ENCODE measurements around the gene MORF4L1. TPM values are rescaled to one million over a fixed set of nuclear protein-coding genes. Genes with fewer than 3 reads are reported as not detected.
A peak's percentile ranks its signal among the peaks of the same experiment; 100 is the strongest.

The MORF4L1 gene
- total and polyA plus RNA-seq, 2 experiments from 2014 or later, result 520 to 571 TPM

DNA sequence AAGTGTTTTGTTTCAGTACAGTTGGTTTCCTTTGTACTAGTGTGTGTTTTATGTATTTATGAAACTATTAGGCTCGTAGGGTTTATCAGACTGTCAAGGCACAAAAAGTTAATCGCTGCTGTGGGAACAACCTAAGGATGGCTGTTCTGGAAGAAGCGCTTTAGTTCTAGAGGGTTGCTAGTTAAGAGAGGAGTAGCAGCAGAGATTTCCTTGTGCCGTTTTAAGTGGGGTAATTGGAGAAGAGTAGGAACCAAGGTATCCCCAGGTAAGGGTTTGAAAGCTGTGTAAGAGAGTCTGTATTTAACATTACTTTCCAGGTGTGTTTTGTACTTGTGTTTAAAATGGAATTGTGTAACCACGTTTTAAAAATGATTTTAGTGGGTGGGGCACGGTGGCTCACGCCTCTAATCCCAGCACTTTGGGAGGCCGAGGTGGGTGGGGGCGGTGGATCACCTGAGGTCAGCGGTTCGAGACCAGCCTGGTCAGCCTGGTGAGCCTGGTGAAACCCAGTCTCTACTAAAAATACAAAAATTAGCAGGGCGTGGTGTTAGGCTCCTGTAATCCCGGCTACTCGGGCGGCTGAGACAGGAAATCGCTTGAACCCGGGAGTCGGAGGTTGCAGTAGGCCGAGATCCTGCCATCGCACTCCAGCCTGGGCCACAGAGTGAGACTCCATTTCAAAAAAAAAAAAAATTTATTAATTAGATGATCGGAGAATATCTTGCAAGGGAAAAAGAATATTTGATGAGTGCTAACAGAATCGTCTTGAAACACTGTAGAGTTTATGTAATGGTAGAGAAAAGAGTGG, 2.6 kb downstream of the MORF4L1 start:
- Histone ChIP-seq H3F3A (replicated peaks; ENCODE audit: low read depth) (peaks cover 3% of the 10 kb centered on the region; the same call in 1 of the 2 replicates), H3K4me1 (ENCODE audit: insufficient read depth) (peaks cover 46% of the 10 kb centered on the region), H2AFZ (no peak overlapping the region), H3K79me2 (replicated peaks; ENCODE audit: insufficient read depth) (peaks cover 73% of the 10 kb centered on the region), H3K9me2 (ENCODE audit: insufficient read depth) (no peaks in the 10 kb centered on the region), H3K27me3 (ENCODE audit: insufficient read depth) (no peaks in the 10 kb centered on the region), H3K4me2 (peak overlapping the region; percentile 80), H4K20me1 (replicated peaks; ENCODE audit: insufficient read depth) (peaks cover 57% of the 10 kb centered on the region), H3K27ac (ENCODE audit: low read depth) (peak overlapping the region; percentile 2; the same call in 1 of the 2 replicates), H3K36me3 (ENCODE audit: insufficient read depth) (peaks cover 1% of the 10 kb centered on the region; the same call in 1 of the 2 replicates), H3K4me3 (peak overlapping the region; percentile 68)
- Mint-ChIP-seq H3K27ac (peak overlapping the region; percentile 100; the same call in 1 of the 2 replicates), H3K4me1 (peaks cover 46% of the 10 kb centered on the region), H3K9me3 (no peaks in the 10 kb centered on the region), H3K36me3 (ENCODE audit: low read depth) (peaks cover 29% of the 10 kb centered on the region), H3K27me3 (ENCODE audit: insufficient read depth, low read depth, poor library complexity) (peaks cover 22% of the 10 kb centered on the region), H3K4me3 (peak overlapping the region; percentile 96)
- DNase-seq (ENCODE audit: low spot score) (no peak), ATAC-seq (no peak)
- TF ChIP-seq CREB1 (CRISPR knock-in tag; IDR thresholded peaks at IDR 0.05; ENCODE audit: low read depth) (no peak), JUNB (IDR thresholded peaks at IDR 0.05; ENCODE audit: unreplicated experiment) (no peak), ZNF331 (CRISPR knock-in tag; IDR thresholded peaks at IDR 0.05; ENCODE audit: low read depth) (no peak), EZH2 (IDR thresholded peaks at IDR 0.05; ENCODE audit: low read depth, unreplicated experiment) (no peak), ZNF114 (CRISPR knock-in tag; IDR thresholded peaks at IDR 0.05) (no peak), POLR2AphosphoS5 (IDR thresholded peaks at IDR 0.05; ENCODE audit: low read depth) (no peak), NANOG (IDR thresholded peaks at IDR 0.05; ENCODE audit: borderline replicate concordance) (no peak), STAT1 (IDR thresholded peaks at IDR 0.05; ENCODE audit: unreplicated experiment) (no peak), REST (IDR thresholded peaks at IDR 0.05; ENCODE audit: unreplicated experiment) (no peak), EZH2phosphoT487 (IDR thresholded peaks at IDR 0.05; ENCODE audit: unreplicated experiment) (no peak)
- TF ChIP-seq, protein P1, sequence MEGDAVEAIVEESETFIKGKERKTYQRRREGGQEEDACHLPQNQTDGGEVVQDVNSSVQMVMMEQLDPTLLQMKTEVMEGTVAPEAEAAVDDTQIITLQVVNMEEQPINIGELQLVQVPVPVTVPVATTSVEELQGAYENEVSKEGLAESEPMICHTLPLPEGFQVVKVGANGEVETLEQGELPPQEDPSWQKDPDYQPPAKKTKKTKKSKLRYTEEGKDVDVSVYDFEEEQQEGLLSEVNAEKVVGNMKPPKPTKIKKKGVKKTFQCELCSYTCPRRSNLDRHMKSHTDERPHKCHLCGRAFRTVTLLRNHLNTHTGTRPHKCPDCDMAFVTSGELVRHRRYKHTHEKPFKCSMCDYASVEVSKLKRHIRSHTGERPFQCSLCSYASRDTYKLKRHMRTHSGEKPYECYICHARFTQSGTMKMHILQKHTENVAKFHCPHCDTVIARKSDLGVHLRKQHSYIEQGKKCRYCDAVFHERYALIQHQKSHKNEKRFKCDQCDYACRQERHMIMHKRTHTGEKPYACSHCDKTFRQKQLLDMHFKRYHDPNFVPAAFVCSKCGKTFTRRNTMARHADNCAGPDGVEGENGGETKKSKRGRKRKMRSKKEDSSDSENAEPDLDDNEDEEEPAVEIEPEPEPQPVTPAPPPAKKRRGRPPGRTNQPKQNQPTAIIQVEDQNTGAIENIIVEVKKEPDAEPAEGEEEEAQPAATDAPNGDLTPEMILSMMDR (conservative IDR thresholded peaks at IDR 0.05; ENCODE audit: low read depth in 2 of 2), result no peak
- TF ChIP-seq, protein P2, sequence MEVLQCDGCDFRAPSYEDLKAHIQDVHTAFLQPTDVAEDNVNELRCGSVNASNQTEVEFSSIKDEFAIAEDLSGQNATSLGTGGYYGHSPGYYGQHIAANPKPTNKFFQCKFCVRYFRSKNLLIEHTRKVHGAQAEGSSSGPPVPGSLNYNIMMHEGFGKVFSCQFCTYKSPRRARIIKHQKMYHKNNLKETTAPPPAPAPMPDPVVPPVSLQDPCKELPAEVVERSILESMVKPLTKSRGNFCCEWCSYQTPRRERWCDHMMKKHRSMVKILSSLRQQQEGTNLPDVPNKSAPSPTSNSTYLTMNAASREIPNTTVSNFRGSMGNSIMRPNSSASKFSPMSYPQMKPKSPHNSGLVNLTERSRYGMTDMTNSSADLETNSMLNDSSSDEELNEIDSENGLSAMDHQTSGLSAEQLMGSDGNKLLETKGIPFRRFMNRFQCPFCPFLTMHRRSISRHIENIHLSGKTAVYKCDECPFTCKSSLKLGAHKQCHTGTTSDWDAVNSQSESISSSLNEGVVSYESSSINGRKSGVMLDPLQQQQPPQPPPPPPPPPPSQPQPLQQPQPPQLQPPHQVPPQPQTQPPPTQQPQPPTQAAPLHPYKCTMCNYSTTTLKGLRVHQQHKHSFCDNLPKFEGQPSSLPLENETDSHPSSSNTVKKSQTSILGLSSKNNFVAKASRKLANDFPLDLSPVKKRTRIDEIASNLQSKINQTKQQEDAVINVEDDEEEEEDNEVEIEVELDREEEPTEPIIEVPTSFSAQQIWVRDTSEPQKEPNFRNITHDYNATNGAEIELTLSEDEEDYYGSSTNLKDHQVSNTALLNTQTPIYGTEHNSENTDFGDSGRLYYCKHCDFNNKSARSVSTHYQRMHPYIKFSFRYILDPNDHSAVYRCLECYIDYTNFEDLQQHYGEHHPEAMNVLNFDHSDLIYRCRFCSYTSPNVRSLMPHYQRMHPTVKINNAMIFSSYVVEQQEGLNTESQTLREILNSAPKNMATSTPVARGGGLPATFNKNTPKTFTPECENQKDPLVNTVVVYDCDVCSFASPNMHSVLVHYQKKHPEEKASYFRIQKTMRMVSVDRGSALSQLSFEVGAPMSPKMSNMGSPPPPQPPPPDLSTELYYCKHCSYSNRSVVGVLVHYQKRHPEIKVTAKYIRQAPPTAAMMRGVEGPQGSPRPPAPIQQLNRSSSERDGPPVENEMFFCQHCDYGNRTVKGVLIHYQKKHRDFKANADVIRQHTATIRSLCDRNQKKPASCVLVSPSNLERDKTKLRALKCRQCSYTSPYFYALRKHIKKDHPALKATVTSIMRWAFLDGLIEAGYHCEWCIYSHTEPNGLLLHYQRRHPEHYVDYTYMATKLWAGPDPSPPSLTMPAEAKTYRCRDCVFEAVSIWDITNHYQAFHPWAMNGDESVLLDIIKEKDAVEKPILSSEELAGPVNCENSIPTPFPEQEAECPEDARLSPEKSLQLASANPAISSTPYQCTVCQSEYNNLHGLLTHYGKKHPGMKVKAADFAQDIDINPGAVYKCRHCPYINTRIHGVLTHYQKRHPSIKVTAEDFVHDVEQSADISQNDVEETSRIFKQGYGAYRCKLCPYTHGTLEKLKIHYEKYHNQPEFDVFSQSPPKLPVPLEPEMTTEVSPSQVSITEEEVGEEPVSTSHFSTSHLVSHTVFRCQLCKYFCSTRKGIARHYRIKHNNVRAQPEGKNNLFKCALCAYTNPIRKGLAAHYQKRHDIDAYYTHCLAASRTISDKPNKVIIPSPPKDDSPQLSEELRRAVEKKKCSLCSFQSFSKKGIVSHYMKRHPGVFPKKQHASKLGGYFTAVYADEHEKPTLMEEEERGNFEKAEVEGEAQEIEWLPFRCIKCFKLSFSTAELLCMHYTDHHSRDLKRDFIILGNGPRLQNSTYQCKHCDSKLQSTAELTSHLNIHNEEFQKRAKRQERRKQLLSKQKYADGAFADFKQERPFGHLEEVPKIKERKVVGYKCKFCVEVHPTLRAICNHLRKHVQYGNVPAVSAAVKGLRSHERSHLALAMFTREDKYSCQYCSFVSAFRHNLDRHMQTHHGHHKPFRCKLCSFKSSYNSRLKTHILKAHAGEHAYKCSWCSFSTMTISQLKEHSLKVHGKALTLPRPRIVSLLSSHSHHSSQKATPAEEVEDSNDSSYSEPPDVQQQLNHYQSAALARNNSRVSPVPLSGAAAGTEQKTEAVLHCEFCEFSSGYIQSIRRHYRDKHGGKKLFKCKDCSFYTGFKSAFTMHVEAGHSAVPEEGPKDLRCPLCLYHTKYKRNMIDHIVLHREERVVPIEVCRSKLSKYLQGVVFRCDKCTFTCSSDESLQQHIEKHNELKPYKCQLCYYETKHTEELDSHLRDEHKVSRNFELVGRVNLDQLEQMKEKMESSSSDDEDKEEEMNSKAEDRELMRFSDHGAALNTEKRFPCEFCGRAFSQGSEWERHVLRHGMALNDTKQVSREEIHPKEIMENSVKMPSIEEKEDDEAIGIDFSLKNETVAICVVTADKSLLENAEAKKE (CRISPR knock-in tag; IDR thresholded peaks at IDR 0.05), result no peak
- TF ChIP-seq, protein P3, sequence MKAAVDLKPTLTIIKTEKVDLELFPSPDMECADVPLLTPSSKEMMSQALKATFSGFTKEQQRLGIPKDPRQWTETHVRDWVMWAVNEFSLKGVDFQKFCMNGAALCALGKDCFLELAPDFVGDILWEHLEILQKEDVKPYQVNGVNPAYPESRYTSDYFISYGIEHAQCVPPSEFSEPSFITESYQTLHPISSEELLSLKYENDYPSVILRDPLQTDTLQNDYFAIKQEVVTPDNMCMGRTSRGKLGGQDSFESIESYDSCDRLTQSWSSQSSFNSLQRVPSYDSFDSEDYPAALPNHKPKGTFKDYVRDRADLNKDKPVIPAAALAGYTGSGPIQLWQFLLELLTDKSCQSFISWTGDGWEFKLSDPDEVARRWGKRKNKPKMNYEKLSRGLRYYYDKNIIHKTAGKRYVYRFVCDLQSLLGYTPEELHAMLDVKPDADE (IDR thresholded peaks at IDR 0.05), result no peak

All from GM23338 (cell line).